Activated naive CD8-positive, alpha-beta T cell treated with anti-CD3 and anti-CD28 coated beads, Interleukin-2, amount 10 ng/mL, durations not matched to agents 7 days and 5 days (primary cell): Measurements from ENCODE around the gene TCF7L2. TPM values are rescaled to one million over a fixed set of nuclear protein-coding genes. Genes with fewer than 3 reads are reported as not detected.

Source experiments
- ATAC-seq: fragments of 150-1000 bp; cut with Tn5 transposase; one replicate; pipeline ENCODE4 v1.10.0; 2021; ENCODE audit warnings: low read depth, moderate library complexity
- POLR2A ChIA-PET: fragments of 350-600 bp; sonication (Branson Sonifier 250); formaldehyde crosslinking; loops from one replicate; lab custom pipeline; 2021; ENCODE audit warnings: antibody characterized with exemption; lab: Charles Lee
- DNase-seq: peaks from one replicate; pipeline ENCODE4 v3.0.0; 2021
- H3K27ac Mint-ChIP-seq: one replicate; pipeline ENCODE4 v1.8.0; 2022; ENCODE audit warnings: mild to moderate bottlenecking, mixed read lengths
- H3K27me3 Mint-ChIP-seq: one replicate; pipeline ENCODE4 v1.8.0; 2022; ENCODE audit warnings: mild to moderate bottlenecking, moderate library complexity, mixed read lengths
- H3K36me3 Mint-ChIP-seq: one replicate; pipeline ENCODE4 v1.8.0; 2021; ENCODE audit warnings: mild to moderate bottlenecking, mixed read lengths
- H3K4me1 Mint-ChIP-seq: one replicate; pipeline ENCODE4 v1.8.0; 2021; ENCODE audit warnings: mixed read lengths
- H3K4me3 Mint-ChIP-seq: one replicate; pipeline ENCODE4 v1.8.0; 2022; ENCODE audit warnings: mild to moderate bottlenecking, moderate library complexity, mixed read lengths
- H3K9me3 Mint-ChIP-seq: one replicate; pipeline ENCODE4 v1.8.0; 2021; ENCODE audit warnings: mixed read lengths
- total RNA-seq, 2 experiments: library from RNA; stranded (reverse); gene quantifications; one replicate each; pipeline ENCODE4 v1.2.3, GENCODE V29; 2021

Gene TCF7L2
- total RNA-seq, 2 experiments from 2014 or later = 1.9 to 2.2 TPM

- H3K27me3 Mint-ChIP-seq = no peaks in the 10 kb centered on the region
- ATAC-seq (no peak), DNase-seq (no peak)
- H3K36me3 Mint-ChIP-seq = no peaks in the 10 kb centered on the region
- no peak overlapping the region for H3K4me3 Mint-ChIP-seq
- no peaks in the 10 kb centered on the region for H3K4me1 Mint-ChIP-seq
- no peaks in the 10 kb centered on the region for H3K9me3 Mint-ChIP-seq
- H3K27ac Mint-ChIP-seq = no peak overlapping the region
- POLR2A ChIA-PET = no interaction called here
Observed at GRCh38 chr10:113179966-113180365, 229.9 kb downstream of the TCF7L2 start.

DNA sequence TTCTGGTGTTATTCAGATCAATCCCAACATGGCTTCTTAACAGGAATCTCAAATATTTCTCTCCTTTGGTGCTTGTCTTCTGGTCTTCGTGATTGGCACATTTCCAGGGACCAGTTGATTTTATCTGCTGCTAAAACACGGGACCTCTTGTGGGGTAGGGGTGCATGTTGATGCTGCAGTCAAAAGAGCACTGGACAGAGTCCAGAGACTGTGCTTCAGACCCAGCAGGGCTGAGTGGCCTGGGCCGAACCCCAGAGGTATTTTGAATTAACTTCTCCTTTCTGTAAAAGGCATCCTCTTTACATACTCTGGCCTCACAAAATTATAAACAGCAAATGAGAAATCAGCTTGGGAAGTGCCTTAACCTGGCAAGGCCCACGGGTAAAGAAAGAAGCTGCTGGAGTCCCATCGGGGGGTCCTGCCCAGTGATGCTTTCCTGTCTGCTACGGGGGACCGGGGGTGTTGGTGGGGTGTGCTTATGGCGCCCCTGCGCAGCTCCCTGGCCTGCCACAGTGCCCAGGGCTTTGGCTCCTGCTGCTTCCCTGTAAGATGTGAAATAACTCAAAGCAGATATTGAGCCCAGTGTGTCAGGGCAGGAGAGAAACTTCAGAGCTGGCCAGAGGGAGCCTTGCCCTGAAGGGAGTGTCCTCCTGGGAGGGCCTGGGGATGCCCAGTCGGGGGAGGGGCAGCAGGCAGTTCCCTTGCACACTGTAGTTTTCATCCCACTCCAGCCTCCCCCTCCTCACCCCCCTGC lies 230.5 kb downstream of the TCF7L2 start:
- Mint-ChIP-seq H3K27me3 (no peaks in the 10 kb centered on the region), H3K4me1 (no peaks in the 10 kb centered on the region), H3K27ac (no peak overlapping the region), H3K9me3 (no peaks in the 10 kb centered on the region), H3K36me3 (no peaks in the 10 kb centered on the region), H3K4me3 (no peak overlapping the region)
- ATAC-seq = no peak
- POLR2A ChIA-PET = no interaction called here
- no peak for DNase-seq

- POLR2A ChIA-PET = no interaction called here
- Mint-ChIP-seq H3K4me3 (no peak overlapping the region), H3K36me3 (no peaks in the 10 kb centered on the region), H3K9me3 (no peaks in the 10 kb centered on the region), H3K27ac (no peak overlapping the region), H3K27me3 (no peaks in the 10 kb centered on the region), H3K4me1 (no peaks in the 10 kb centered on the region)
- no peak for ATAC-seq
- DNase-seq = no peak
Observed at GRCh38 chr10:113182154-113182553, 232.1 kb downstream of the TCF7L2 start.

DNA sequence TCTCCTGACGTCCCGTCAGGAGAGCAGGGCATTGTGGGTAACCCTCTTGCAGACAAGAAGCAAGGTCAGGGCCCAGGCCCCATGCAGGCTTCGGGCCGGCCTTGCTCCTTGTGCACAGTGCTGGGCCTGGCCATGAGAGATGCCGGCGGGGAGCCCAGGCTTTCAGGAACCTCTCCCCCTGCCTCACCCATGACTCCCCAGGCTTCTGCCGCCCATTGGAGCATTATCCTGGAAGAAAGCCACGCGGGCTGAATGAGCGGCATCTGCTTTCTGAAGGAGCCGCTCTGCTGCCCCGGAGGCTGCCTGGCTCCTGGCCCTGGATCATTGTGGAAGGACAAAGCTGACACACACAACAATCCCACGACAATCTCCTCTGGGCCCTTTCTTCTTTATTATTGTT lies 233.5 kb downstream of the TCF7L2 start:
- H3K36me3 Mint-ChIP-seq = no peaks in the 10 kb centered on the region
- DNase-seq = no peak
- peaks cover 2% of the 10 kb centered on the region for H3K27me3 Mint-ChIP-seq
- no peaks in the 10 kb centered on the region for H3K4me1 Mint-ChIP-seq
- no peak for ATAC-seq
- no peaks in the 10 kb centered on the region for H3K9me3 Mint-ChIP-seq
- H3K4me3 Mint-ChIP-seq = no peak overlapping the region
- POLR2A ChIA-PET = no interaction called here
- H3K27ac Mint-ChIP-seq = no peak overlapping the region

GRCh38 chr10:113187063-113187777 lies 237.2 kb downstream of the TCF7L2 start:
- Mint-ChIP-seq H3K4me1 (no peaks in the 10 kb centered on the region), H3K36me3 (no peaks in the 10 kb centered on the region), H3K27ac (no peak overlapping the region), H3K4me3 (no peak overlapping the region), H3K27me3 (peaks cover 2% of the 10 kb centered on the region), H3K9me3 (peaks cover 2% of the 10 kb centered on the region)
- ATAC-seq = no peak
- POLR2A ChIA-PET = no interaction called here
- DNase-seq = no peak

DNA sequence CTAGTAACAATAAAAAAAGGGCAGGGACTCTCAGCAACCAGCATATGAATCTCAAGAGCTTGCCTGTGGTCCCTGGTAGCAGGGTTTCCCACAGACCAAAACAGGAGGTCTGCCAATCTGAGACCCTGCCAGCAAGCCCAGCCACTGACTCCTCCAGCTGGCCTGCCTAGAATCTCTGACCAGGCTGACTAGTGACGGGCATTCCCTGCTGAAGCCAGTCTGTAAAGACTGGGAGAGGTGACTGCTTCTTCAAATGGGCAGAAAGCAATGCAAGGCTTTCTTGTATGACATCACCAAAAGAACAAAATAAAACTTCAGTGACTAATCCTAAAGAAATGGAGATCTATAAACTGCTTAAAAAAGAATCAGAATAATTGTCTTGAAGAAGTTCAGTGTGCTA lies 249.4 kb downstream of the TCF7L2 start:
- DNase-seq (no peak), ATAC-seq (no peak)
- H3K36me3 Mint-ChIP-seq = no peaks in the 10 kb centered on the region
- H3K9me3 Mint-ChIP-seq = peaks cover 7% of the 10 kb centered on the region
- H3K4me1 Mint-ChIP-seq = no peaks in the 10 kb centered on the region
- H3K4me3 Mint-ChIP-seq = no peak overlapping the region
- peaks cover 20% of the 10 kb centered on the region for H3K27me3 Mint-ChIP-seq
- no peak overlapping the region for H3K27ac Mint-ChIP-seq
- POLR2A ChIA-PET = no interaction called here

DNA sequence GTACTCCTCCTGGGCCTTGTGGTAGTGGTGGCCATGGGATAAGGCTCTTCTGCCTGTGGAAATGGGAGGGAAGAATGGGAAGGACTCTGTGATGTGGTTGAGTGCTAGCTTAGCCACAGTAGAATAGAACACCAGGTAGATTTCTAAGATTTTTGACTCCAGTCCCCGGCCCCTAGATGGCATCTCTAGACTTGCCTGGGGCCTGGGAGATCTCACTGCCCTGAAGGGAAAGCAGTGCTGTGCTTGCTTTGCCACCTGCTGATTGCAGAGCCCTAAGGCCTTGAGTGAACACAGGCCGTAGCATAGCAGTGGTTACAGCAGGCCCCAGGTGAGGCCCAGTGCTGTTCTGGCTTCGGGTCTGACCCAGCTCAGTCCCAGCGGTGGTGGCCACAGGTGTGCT lies 252.0 kb downstream of the TCF7L2 start:
- Mint-ChIP-seq H3K27me3 (peaks cover 26% of the 10 kb centered on the region), H3K27ac (no peak overlapping the region), H3K36me3 (no peaks in the 10 kb centered on the region), H3K9me3 (peaks cover 15% of the 10 kb centered on the region), H3K4me1 (no peaks in the 10 kb centered on the region), H3K4me3 (no peak overlapping the region)
- no peak for DNase-seq
- POLR2A ChIA-PET = interaction anchor here (0.6 kb wide), 1 partner anchor 788 kb away, joined by 3 read pairs; no protein-coding TSS in a partner anchor
- ATAC-seq = no peak

GRCh38 chr10:113207924-113208323 lies 257.9 kb downstream of the TCF7L2 start:
- peaks cover 18% of the 10 kb centered on the region for H3K9me3 Mint-ChIP-seq

GRCh38 chr10:113213035-113213434 lies 263.0 kb downstream of the TCF7L2 start:
- Mint-ChIP-seq H3K4me3 (no peak overlapping the region), H3K4me1 (no peaks in the 10 kb centered on the region), H3K27ac (no peak overlapping the region), H3K27me3 (peaks cover 23% of the 10 kb centered on the region), H3K36me3 (no peaks in the 10 kb centered on the region), H3K9me3 (peaks cover 3% of the 10 kb centered on the region)
- DNase-seq (no peak), ATAC-seq (no peak)
- POLR2A ChIA-PET = no interaction called here

More at GRCh38 chr10:113207924-113208323, 257.9 kb downstream of the TCF7L2 start:
- Mint-ChIP-seq H3K4me3 (no peak overlapping the region), H3K27ac (no peak overlapping the region), H3K4me1 (no peaks in the 10 kb centered on the region), H3K36me3 (no peaks in the 10 kb centered on the region), H3K27me3 (peaks cover 35% of the 10 kb centered on the region)
- no peak for ATAC-seq
- POLR2A ChIA-PET = no interaction called here
- DNase-seq = no peak

DNA sequence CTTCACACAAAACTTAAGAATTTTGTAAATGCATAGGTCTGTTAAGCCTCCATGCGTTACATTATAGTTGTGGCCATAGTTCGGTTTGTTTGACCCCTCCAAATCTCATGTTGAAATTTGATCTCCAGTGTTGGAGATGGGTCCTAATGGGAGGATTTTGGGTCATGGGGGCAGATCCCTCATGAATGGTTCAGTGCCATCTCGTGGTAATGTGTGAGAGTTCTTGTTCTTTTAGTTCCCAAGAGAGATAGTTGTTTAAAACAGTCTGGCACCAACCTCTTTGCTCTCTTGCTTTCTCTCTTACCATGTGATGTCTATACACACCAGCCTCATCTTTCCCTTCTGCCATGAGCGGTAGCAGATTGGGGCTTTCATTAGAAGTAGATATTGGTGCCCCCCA lies 264.3 kb downstream of the TCF7L2 start:
- DNase-seq = no peak
- POLR2A ChIA-PET = no interaction called here
- H3K36me3 Mint-ChIP-seq = no peaks in the 10 kb centered on the region
- H3K4me3 Mint-ChIP-seq = no peak overlapping the region
- H3K4me1 Mint-ChIP-seq = no peaks in the 10 kb centered on the region
- H3K27me3 Mint-ChIP-seq = peaks cover 20% of the 10 kb centered on the region
- no peak for ATAC-seq
- H3K27ac Mint-ChIP-seq = no peak overlapping the region
- no peaks in the 10 kb centered on the region for H3K9me3 Mint-ChIP-seq

- Mint-ChIP-seq H3K4me1 (no peaks in the 10 kb centered on the region), H3K4me3 (no peak overlapping the region), H3K27me3 (peaks cover 14% of the 10 kb centered on the region), H3K36me3 (no peaks in the 10 kb centered on the region), H3K27ac (no peak overlapping the region), H3K9me3 (no peaks in the 10 kb centered on the region)
- POLR2A ChIA-PET = no interaction called here
- no peak for DNase-seq
- ATAC-seq = no peak
Observed at GRCh38 chr10:113216102-113216501, 266.1 kb downstream of the TCF7L2 start.
